IPS-15b (cell line): ENCODE measurements around the gene ZNF346.

Experiments
- H3K27me3 ChIP-seq: one replicate; pipeline ENCODE4 v1.6.1; 2013; ENCODE audit warnings: low read length; ENCODE audit not compliant: control insufficient read depth, insufficient read depth
- H3K36me3 ChIP-seq: one replicate; pipeline ENCODE4 v1.6.1; 2013; ENCODE audit warnings: low read length; ENCODE audit not compliant: control insufficient read depth, insufficient read depth
- H3K4me1 ChIP-seq: one replicate; pipeline ENCODE4 v1.6.1; 2013; ENCODE audit warnings: mild to moderate bottlenecking, low read length; ENCODE audit not compliant: control insufficient read depth, insufficient read depth
- H3K4me3 ChIP-seq: one replicate; pipeline ENCODE4 v1.5.1; 2013; ENCODE audit warnings: low read depth, low read length
- H3K9ac ChIP-seq: one replicate; pipeline ENCODE4 v1.6.1; 2013; ENCODE audit warnings: low read depth, mild to moderate bottlenecking, low read length
- H3K9me3 ChIP-seq: one replicate; pipeline ENCODE4 v1.6.1; 2013; ENCODE audit warnings: mild to moderate bottlenecking, low read length; ENCODE audit not compliant: control insufficient read depth, insufficient read depth

Gene ZNF346

DNA sequence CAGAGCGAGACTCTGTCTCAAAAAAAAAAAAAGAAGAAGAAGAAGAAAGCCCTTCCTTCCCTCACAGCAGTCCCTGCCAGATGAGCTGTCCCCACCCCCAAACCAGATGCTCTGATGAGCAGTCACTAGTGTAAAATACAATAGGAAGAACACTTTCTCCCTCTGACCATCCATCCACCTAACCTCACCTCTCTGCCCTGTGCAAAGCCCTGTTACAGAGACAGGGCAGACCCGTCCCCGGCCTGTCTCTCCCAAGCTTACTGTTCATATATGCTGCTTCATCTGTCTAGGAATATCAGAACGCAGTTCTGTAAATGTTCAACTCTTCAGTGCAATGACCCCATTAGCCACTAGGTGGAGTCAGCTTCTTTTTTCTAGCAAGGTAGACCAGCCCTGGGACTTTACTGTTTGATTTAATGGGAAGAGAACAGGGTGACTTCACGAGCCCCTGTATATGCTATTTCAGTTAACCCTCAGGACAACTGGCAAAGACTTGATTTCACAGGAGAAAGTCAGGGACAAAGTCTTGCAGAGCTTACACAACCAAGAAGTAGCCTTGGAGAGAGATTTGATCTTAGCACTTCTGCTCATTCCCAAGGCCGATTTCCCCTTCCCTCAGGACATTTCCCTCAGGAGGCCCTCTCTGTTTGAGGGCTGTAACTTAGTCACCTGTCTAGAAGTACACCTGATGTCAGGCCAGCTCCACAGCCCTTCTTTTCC is 49.3 kb downstream of the ZNF346 start:
- no peaks in the 10 kb centered on the region for H3K9me3 ChIP-seq
- peaks cover 2% of the 10 kb centered on the region for H3K4me1 ChIP-seq
- H3K27me3 ChIP-seq, result no peaks in the 10 kb centered on the region
- no peak overlapping the region for H3K4me3 ChIP-seq
- no peaks in the 10 kb centered on the region for H3K36me3 ChIP-seq
- H3K9ac ChIP-seq, result no peak overlapping the region

GRCh38 chr5:177077335-177077734 is 54.8 kb downstream of the ZNF346 start:
- no peak overlapping the region for H3K4me3 ChIP-seq
- H3K9me3 ChIP-seq, result no peaks in the 10 kb centered on the region
- no peaks in the 10 kb centered on the region for H3K4me1 ChIP-seq
- no peaks in the 10 kb centered on the region for H3K27me3 ChIP-seq
- no peak overlapping the region for H3K9ac ChIP-seq
- no peaks in the 10 kb centered on the region for H3K36me3 ChIP-seq

DNA sequence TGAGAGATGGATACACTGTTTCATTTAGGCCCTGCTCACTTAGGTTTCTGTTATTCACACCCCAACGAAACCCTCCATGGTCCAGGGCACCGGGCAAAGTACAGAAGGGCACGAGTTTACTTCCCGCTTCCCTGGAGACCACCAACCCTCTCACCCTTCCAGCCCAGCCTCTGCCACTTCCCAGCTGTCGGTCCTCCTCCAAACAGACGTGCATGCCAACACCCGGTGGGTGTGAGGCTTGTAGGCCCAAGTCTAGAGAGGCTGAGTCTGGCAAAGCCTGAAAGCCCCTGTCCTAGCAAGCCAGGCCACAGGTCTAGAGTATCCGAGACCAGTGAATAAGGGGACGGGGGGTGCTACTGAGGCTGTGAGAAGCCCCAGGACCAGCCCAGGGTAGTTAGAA is 57.1 kb downstream of the ZNF346 start:
- Histone ChIP-seq H3K9me3 (no peaks in the 10 kb centered on the region), H3K4me1 (no peaks in the 10 kb centered on the region), H3K27me3 (no peaks in the 10 kb centered on the region)

GRCh38 chr5:177080265-177080664 is 57.8 kb downstream of the ZNF346 start:
- Histone ChIP-seq H3K9me3 (no peaks in the 10 kb centered on the region), H3K4me3 (no peak overlapping the region), H3K36me3 (no peaks in the 10 kb centered on the region), H3K27me3 (no peaks in the 10 kb centered on the region), H3K4me1 (no peaks in the 10 kb centered on the region), H3K9ac (no peak overlapping the region)

More for the DNA sequence above, 57.1 kb downstream of the ZNF346 start:
- no peaks in the 10 kb centered on the region for H3K36me3 ChIP-seq
- H3K4me3 ChIP-seq, result no peak overlapping the region
- H3K9ac ChIP-seq, result no peak overlapping the region

DNA sequence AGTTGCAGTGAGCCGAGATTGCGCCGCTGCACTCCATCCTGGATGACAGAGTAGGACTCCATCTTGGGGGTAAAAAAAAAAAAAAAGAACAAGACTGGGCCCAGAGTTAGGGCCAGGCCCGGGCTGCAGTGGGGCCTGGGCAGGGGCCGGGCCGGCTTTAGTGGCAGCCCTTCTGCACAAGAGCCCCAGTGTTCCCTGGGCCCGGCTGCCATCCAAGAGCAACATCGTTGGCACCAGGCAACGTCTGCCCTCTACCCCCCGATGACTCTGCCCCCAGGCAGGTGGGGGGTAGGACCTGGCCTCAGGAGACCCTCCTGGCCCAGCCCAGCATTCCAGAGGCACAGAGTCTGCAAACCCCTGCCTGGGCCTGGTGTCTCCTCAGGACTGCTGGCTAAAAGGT is 59.4 kb downstream of the ZNF346 start:
- Histone ChIP-seq H3K27me3 (no peaks in the 10 kb centered on the region), H3K4me1 (peaks cover 4% of the 10 kb centered on the region)

DNA sequence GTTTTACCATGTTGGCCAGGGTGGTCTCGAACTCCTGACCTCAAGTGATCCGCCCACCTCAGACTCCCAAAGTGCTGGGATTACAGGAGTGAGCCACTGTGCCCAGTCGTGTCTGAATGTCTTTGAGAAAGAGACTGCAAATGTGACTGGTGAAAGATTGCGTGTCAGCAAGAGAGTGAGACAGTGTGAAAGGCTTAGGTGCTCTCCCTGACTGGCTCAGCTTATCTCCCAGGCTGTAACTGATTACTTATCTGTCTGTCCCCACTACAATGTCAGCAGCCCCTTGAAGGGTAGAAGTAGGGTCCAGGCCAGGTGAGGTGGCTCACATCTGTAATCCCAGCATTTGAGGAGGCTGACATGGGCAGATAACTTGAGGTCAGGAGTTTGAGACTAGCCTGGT is 60.9 kb downstream of the ZNF346 start:
- H3K9me3 ChIP-seq, result no peaks in the 10 kb centered on the region
- no peak overlapping the region for H3K4me3 ChIP-seq
- peaks cover 4% of the 10 kb centered on the region for H3K4me1 ChIP-seq
- no peaks in the 10 kb centered on the region for H3K36me3 ChIP-seq
- H3K9ac ChIP-seq, result no peak overlapping the region
- no peaks in the 10 kb centered on the region for H3K27me3 ChIP-seq

More for the DNA sequence above, 59.4 kb downstream of the ZNF346 start:
- H3K9ac ChIP-seq, result no peak overlapping the region
- no peak overlapping the region for H3K4me3 ChIP-seq
- H3K36me3 ChIP-seq, result no peaks in the 10 kb centered on the region
- H3K9me3 ChIP-seq, result no peaks in the 10 kb centered on the region

- Histone ChIP-seq H3K36me3 (no peaks in the 10 kb centered on the region), H3K4me1 (peaks cover 4% of the 10 kb centered on the region), H3K9ac (no peak overlapping the region), H3K4me3 (no peak overlapping the region), H3K27me3 (no peaks in the 10 kb centered on the region), H3K9me3 (no peaks in the 10 kb centered on the region)
Observed at GRCh38 chr5:177084175-177084574, 61.7 kb downstream of the ZNF346 start.

DNA sequence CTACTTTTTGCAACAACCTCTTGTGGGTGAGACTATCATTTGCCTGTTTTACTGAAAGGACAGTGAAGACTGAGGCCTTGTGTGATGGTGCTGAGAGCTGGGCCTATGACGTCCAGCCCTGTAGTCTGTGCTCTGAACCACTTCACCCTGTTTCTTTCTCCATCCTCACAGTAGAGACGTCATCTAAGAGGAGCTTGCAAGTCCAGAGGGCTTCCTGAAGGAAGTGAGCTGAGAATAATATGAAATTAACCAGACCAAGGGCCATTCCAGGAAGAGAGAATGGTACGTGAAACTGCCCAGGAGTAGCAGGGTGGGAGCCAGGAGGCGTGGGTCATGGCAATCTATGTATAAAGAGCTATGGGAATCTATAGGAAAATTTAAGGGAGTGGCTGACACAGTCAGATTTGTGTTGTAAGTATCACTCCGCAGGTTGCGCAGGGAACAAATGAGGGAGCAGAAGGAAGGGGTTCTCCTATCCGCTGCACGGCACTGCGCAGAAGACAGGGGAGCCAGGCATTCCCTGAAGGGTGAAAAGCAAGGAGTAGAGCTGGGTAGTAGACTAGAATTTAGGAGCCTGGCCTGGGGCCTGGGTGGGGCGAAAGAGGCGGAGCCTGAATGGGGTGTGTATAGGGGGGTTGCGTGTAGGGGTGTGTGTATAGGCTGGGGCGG is 63.6 kb downstream of the ZNF346 start:
- Histone ChIP-seq H3K4me3 (peak overlapping the region; percentile 32), H3K9ac (no peak overlapping the region)

DNA sequence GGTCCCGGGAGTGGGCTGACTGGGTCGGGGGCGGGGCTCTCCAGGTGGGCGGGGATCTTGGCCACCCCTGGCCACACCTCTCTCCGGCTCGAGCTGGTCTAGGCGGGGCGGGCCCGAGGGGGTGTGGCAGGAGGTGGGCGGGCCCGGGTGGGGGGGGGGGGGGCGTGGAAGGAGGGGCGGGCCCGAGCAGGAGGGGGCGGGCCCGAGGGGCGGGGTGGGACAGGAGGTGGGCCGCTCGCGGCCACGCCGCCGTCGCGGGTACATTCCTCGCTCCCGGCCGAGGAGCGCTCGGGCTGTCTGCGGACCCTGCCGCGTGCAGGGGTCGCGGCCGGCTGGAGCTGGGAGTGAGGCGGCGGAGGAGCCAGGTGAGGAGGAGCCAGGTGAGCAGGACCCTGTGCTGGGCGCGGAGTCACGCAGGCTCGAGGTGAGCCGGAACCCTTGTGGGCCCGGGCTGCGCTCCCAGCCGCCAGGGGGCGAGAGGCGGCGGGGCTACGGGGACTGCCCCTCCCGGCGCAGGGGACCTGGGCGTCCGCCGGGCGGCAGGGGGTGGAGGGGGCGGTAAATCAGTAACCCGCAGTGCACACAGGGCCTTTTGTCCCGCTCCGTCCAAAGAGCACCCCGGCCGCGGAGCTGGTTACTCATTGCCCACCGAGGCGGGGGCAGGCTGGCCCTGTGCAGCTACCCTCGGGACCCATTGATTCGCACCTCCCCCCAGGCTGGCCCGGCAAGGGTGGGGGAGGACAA is 64.3 kb downstream of the ZNF346 start, which contains the start of gene FGFR4:
FGFR4 (plus strand) TSS at position 262 of the 744 bp plus-strand sequence. CDS start 2,688 bp downstream, outside the sequence.
- Histone ChIP-seq H3K4me3 (peak within 1 kb of the TSS; percentile 68), H3K4me1 (peaks cover 4% of the 10 kb centered on the region), H3K9me3 (no peaks in the 10 kb centered on the region), H3K9ac (peak within 1 kb of the TSS; percentile 54), H3K36me3 (peaks cover 19% of the 10 kb centered on the region), H3K27me3 (no peaks in the 10 kb centered on the region)

More for the DNA sequence above, 63.6 kb downstream of the ZNF346 start:
- H3K9me3 ChIP-seq, result no peaks in the 10 kb centered on the region
- H3K36me3 ChIP-seq, result peaks cover 12% of the 10 kb centered on the region
- H3K4me1 ChIP-seq, result peaks cover 4% of the 10 kb centered on the region
- no peaks in the 10 kb centered on the region for H3K27me3 ChIP-seq

DNA sequence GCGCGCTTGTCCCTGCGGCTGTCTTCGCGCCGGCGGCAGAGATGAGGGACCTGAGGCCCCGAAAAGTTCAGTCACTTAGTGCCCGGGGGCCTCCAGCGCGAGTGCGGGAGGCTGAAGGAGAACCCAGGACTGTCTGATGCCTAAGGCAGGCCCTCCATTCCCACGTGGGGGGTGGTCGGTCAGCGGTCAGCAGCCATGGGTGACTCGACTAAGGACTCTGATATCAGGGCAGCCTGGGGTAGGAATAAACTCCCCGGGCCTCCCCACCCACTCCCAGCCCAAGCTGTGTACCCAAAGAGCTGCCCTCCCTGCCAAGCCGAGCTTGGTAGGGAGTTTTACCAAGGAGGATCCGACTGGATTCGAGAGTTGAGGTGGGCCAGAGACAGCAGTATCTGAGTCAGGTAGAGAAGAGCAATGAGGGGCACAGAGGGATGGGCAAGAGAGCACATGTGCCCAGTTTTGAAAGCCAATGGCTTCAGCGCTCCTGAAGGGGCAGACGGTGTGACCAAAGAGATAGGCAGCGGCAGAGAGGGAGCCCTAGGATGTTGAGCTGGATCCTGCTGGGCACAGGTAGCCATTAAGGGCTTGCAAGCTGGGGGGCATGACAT is 65.0 kb downstream of the ZNF346 start:
- Histone ChIP-seq H3K36me3 (peaks cover 24% of the 10 kb centered on the region), H3K27me3 (no peaks in the 10 kb centered on the region), H3K4me3 (peak overlapping the region; percentile 68), H3K9ac (peak overlapping the region; percentile 54), H3K4me1 (peaks cover 4% of the 10 kb centered on the region), H3K9me3 (no peaks in the 10 kb centered on the region)

DNA sequence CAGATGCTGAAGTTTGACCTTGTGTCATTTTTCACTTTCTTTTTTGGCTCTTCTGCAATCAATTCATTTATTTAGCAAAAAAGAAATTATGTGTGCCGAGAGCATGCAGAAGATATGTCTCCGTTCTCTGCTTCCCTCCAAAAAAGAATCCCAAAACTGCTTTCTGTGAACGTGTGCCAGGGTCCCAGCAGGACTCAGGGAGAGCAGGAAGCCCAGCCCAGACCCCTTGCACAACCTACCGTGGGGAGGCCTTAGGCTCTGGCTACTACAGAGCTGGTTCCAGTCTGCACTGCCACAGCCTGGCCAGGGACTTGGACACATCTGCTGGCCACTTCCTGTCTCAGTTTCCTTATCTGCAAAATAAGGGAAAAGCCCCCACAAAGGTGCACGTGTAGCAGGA is 66.6 kb downstream of the ZNF346 start:
- H3K4me1 ChIP-seq, result peaks cover 4% of the 10 kb centered on the region
- no peak overlapping the region for H3K9ac ChIP-seq
- H3K4me3 ChIP-seq, result no peak overlapping the region
- H3K27me3 ChIP-seq, result no peaks in the 10 kb centered on the region
- no peaks in the 10 kb centered on the region for H3K9me3 ChIP-seq
- H3K36me3 ChIP-seq, result peaks cover 38% of the 10 kb centered on the region
